Measurements from ENCODE around the gene SMURF2. TPM values are rescaled to one million over a fixed set of nuclear protein-coding genes. Genes with fewer than 3 reads are reported as not detected.

SMURF2 gene
- total and polyA plus RNA-seq, 9 of the 15 experiments (the other 6 are each of a cell fraction or from before 2014, with no cell fraction given), result 3.8 to 22.0 (median 14.8) TPM

GRCh38 chr17:64694207-64694606 lies 32.1 kb upstream of the SMURF2 start (continued):
- no peak for TF ChIP-seq ETV1 (tag; conservative IDR thresholded peaks at IDR 0.05; ENCODE audit: low read depth)
- TF ChIP-seq, protein P1, sequence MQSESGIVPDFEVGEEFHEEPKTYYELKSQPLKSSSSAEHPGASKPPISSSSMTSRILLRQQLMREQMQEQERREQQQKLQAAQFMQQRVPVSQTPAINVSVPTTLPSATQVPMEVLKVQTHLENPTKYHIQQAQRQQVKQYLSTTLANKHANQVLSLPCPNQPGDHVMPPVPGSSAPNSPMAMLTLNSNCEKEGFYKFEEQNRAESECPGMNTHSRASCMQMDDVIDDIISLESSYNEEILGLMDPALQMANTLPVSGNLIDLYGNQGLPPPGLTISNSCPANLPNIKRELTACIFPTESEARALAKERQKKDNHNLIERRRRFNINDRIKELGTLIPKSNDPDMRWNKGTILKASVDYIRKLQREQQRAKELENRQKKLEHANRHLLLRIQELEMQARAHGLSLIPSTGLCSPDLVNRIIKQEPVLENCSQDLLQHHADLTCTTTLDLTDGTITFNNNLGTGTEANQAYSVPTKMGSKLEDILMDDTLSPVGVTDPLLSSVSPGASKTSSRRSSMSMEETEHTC (IDR thresholded peaks at IDR 0.05), result no peak
- TF ChIP-seq CC2D1A (IDR thresholded peaks at IDR 0.05), result no peak
- no peak for TF ChIP-seq CREB3L1 (IDR thresholded peaks at IDR 0.05; ENCODE audit: borderline replicate concordance, low read depth)
- no peak for TF ChIP-seq ZNF175 (CRISPR knock-in tag; IDR thresholded peaks at IDR 0.05; ENCODE audit: low read depth)
- TF ChIP-seq EHMT2 (IDR thresholded peaks at IDR 0.05), result 0 out of 2 replicates have a peak, but pooled peaks have one; percentile 43
- peak; percentile 78 for TF ChIP-seq JUN (IDR thresholded peaks at IDR 0.05; ENCODE audit: borderline replicate concordance, low read depth, low read length)
- no peak for TF ChIP-seq JUN (CRISPR knock-in tag; IDR thresholded peaks at IDR 0.05; ENCODE audit: borderline replicate concordance)
- TF ChIP-seq NFIC (IDR thresholded peaks at IDR 0.05), result peak; percentile 78
- no peak for TF ChIP-seq CSDE1 (IDR thresholded peaks at IDR 0.05)
- TF ChIP-seq, protein P2, sequence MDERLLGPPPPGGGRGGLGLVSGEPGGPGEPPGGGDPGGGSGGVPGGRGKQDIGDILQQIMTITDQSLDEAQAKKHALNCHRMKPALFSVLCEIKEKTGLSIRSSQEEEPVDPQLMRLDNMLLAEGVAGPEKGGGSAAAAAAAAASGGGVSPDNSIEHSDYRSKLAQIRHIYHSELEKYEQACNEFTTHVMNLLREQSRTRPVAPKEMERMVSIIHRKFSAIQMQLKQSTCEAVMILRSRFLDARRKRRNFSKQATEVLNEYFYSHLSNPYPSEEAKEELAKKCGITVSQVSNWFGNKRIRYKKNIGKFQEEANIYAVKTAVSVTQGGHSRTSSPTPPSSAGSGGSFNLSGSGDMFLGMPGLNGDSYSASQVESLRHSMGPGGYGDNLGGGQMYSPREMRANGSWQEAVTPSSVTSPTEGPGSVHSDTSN (CRISPR knock-in tag; IDR thresholded peaks at IDR 0.05; ENCODE audit: low read depth), result no peak
- TF ChIP-seq, protein P2 (tag; conservative IDR thresholded peaks at IDR 0.05; ENCODE audit: low read depth), result no peak
- TF ChIP-seq POLR2A (conservative IDR thresholded peaks at IDR 0.05), result no peak
- no peak for TF ChIP-seq ZBED1 (IDR thresholded peaks at IDR 0.05)
- no peak for TF ChIP-seq SMARCC2 (IDR thresholded peaks at IDR 0.05; ENCODE audit: low read depth)
- TF ChIP-seq C11orf30 (IDR thresholded peaks at IDR 0.05; ENCODE audit: low read depth), result no peak
- TF ChIP-seq ZNF507 (tag; conservative IDR thresholded peaks at IDR 0.05), result no peak
- TF ChIP-seq, protein P3, sequence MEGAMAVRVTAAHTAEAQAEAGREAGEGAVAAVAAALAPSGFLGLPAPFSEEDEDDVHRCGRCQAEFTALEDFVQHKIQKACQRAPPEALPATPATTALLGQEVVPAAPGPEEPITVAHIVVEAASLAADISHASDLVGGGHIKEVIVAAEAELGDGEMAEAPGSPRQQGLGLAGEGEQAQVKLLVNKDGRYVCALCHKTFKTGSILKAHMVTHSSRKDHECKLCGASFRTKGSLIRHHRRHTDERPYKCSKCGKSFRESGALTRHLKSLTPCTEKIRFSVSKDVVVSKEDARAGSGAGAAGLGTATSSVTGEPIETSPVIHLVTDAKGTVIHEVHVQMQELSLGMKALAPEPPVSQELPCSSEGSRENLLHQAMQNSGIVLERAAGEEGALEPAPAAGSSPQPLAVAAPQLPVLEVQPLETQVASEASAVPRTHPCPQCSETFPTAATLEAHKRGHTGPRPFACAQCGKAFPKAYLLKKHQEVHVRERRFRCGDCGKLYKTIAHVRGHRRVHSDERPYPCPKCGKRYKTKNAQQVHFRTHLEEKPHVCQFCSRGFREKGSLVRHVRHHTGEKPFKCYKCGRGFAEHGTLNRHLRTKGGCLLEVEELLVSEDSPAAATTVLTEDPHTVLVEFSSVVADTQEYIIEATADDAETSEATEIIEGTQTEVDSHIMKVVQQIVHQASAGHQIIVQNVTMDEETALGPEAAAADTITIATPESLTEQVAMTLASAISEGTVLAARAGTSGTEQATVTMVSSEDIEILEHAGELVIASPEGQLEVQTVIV (CRISPR knock-in tag; IDR thresholded peaks at IDR 0.05; ENCODE audit: borderline replicate concordance), result no peak
- no peak for TF ChIP-seq ZNF133 (CRISPR knock-in tag; IDR thresholded peaks at IDR 0.05)
- TF ChIP-seq ADNP (tag; IDR thresholded peaks at IDR 0.05), result no peak
- peak; percentile 17; the same call in 1 of the 2 replicates for TF ChIP-seq ARID1B (IDR thresholded peaks at IDR 0.05)
- TF ChIP-seq KAT2B (IDR thresholded peaks at IDR 0.05; ENCODE audit: low read depth, low read length), result no peak
- TF ChIP-seq ETV5 (CRISPR knock-in tag; IDR thresholded peaks at IDR 0.05; ENCODE audit: low read depth), result no peak

All from K562 (cell line).